HG03558 (cell line): ENCODE measurements around the gene GRAMD1B.

Experiments used
- ATAC-seq: cut with Tn5 transposase; IDR thresholded peaks from one replicate; pipeline ENCODE4 v1.9.1; 2021; ENCODE audit warnings: moderate number of reproducible peaks; ENCODE audit not compliant: unreplicated experiment; ENCODE audit errors: extremely low read depth

The GRAMD1B gene

DNA sequence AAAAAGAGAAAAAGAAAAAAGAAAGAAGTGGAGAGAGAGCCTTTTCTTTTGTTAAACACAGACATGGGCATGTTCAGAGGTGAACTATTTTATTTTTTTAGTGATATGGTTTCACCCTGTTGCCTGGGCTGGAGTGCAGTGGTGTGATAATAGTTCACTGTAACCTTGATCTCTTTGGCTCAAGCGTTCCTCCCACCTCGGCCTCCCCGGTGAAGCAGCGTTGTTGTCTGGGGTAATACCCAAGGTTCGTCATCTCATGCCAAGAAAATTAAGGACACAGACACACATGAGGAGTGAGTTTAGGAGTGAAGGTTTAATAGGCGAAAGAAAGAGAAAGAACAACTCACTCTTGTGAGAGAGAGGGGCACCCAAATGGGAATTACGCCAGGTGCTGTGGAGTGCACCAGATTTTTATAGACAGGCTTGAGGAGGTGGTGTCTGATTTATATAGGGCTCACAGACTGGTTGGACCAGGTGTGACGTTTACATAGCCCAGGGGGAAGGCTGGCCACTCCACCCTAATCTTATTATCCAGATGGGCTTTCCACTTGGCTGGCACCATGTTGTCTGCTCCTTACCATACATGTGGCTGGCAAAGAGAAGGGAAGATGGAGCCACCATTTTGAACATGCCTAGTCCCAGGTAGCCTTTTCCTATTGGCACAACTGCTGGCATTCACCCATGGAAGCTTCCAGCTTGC lies 42.3 kb downstream of the GRAMD1B start:
- no peak for ATAC-seq

DNA sequence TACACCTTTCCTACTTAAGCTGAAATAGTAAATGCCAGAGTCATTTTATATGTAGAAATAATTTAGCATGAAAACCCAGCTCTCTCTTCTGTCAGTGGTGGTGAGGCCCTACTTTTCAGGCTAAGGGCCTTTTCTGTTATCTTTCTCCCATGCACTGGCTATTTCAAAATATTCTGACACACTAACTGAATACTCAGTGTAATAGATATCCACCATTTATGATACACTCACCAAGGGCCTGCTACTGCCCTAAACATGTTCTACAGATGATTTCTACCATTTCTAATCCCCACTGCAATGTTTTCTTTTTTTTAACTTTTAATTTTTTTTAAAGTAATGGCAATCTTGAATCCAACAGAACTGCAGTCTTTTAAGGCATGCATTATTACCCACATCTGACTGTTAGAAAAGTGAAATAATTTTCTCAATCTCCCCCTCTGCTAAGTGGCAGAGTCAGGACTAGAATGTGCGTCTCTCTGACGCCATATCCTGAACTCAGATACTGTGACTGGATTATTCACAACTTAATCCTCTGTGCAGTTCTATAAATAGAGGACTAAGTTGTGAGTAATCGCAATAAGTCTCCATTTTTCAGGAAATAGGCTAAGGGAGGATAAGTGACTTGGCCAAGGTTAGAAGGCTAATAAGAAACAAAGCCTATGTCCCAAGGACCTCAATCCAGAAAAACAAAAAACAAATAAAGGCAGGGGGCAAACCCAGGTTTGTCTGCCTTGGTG lies 44.0 kb downstream of the GRAMD1B start:
- no peak for ATAC-seq

DNA sequence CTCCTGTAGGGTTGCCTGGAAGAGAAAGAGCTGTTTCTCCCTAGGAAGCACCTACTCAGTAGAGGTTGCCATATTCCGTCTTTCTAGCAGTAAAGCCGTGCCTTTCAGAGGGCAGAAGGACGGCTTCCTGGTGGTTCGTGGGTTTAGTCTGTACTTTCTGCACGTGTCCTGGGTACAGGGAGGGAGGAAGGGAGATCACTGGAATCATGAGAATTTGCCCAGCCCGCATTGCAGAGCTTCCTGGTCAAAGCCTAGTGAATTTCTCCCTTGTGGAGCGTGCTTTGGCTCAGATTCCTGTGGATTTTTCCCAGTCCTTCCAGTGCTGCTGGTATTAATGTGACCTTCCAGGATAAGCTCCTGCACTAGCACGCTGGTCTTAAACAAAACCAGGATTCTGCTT lies 44.9 kb downstream of the GRAMD1B start:
- no peak for ATAC-seq

DNA sequence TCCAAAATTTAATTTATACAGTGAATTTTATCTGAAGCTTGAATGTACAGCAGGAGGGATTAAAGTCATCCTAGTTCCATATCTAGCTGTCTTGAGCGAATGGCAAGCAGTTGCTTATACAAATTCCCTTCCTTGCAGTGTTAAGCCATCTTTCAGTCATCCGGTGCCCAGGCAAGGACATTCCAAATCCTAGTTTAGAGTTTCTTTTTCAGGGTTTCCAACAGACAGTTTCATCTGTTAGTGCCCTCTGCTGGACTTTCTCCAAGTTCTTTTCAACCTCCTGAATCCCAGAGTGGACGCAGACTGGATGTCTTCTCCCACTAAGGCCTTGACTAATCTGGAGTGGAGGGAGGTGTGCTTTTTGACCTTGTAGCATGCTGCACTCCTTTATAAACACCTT lies 45.4 kb downstream of the GRAMD1B start:
- no peak for ATAC-seq

DNA sequence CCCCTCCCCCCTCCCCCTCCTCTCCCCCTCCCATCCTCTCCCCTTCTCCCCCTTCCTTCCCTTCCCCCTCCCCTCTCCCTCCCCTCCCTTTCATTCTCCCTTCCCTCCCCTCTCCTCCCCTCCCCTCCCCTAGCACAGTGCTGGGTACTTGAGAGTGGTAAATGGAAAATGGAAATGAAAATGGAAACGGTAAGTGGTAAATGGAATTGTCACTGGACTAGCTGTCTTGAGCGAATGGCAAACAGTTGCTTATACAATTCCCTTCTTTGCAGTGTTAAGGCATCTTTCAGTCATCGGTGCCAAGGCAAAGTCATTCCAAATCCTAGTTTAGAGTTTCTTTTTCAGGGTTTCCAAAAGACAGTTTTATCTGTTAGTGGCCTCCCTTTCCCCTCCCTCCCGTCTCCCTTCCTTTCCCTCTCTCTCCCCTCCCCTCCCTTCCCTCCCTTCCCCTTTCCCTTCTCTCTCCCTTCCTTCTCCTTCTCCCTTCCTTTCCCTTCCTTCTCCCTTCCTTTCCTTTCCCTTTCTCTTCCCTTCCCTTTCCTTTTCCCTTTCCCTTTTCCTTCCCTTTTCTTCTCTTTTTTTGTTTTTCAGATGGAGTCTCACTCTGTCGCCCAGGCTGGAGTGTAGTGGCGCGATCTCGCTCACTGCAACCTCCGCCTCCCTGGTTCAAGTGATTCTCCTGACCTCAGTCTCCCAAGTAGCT lies 47.3 kb downstream of the GRAMD1B start:
- ATAC-seq: no peak

DNA sequence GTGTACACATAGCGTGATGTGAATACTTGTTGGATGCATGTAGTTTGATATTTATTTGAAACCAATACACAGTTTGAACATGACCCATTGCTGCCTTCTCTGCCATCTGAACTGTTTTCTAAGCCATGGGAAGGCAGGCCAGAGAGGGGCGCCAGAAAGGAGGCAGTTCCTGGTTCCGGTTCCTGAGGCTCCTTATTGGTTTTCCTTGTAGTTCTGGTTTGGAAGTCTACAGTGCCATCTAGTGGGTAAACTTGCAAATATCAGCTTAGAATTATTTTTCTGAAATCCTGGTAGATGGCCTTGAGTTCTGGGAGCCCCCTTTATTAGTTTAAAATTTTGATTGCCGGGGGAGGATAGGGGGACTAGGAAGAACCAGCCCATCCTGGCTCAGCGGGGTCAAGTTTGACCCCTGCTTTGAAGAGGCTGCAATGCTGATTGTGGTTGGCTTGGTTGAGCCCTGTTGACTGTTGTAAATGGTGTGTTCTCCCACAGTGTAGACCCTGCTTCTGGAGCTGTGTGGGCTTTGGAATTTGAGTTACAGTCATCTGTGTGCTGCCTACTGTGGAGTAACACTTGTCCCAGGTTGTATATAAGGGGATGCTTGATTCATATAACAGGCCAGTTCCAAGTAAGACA lies 48.4 kb downstream of the GRAMD1B start:
- no peak for ATAC-seq

DNA sequence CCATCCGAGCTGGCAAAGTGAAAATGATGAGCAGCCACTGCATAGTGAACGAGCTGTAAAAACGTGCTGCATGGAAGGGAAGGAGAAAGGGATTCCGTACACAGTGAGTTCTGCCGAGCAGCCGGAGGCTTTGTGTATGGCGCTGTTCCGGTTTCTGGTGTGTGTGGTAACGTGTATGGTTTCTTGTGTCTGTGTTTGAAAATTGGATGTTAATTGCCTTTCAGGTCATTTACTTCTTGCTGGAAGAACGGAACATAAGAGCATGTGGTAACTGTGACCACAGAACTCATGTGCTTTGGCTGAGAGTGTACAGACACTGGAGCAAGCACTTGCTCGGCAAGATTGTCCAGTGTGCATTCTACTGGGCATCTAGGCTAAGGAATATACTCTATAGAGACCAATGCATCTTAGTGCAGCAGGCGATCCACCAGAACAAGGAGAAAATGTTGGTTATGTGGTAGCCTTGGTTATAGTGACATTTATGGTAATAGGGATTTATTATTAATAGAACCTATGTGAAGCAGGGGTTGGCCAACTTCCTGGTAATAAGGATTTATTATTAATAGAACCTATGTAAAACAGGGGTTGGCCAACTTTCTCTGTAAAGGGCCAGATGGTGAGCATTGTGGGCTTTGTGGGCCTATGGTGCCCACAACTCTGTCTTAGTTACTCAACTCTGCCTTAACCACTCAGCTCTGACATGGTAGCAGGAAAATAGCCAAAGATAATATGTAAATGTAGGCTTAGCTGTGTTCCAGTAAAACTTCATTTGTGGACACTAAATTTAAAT lies 49.2 kb downstream of the GRAMD1B start:
- ATAC-seq: peak; percentile 38

DNA sequence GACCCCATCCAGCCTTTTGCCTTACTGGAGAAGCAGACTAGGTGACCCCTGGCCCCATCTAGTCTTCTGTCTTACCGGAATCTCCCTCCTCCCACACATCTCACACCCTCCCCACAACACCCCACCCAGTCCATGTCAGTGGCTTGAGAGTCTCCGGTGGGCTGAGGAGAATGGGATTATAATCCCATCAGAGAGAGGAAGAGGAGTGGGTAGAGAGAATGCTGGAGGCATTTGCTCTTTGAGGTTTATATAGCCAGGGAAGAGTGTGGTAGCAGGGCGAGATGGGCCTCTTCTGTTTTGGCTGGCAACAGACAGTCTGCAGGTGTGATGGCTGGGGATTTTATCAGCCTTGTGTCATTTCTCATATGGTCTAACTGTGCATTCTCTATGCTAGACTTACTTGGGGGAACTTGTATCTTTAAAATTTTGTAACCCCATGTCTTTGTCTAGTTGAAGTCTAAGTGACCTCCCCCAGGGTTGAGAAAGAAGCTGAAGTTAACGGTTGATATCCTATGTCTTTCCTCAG lies 50.3 kb downstream of the GRAMD1B start:
- ATAC-seq: no peak

DNA sequence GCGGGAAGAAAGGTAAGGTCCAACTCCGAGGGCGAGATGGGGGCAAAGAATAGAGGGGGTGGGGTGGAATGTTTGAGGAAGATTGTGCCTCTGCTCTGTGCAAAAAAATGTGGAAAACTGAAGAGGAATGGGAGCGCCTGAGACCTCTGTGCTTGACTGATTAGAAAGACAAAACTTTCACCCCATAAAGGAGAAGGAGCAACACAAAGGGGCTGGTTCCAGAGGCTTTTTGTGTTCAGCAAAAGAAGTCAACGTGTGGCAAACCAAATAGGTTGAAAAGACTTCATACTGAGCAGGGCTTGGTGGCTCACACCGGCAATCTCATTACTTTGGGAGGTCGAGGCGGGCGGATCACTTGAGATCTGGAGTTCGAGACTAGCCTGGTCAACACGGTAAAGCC lies 50.8 kb downstream of the GRAMD1B start:
- no peak for ATAC-seq

DNA sequence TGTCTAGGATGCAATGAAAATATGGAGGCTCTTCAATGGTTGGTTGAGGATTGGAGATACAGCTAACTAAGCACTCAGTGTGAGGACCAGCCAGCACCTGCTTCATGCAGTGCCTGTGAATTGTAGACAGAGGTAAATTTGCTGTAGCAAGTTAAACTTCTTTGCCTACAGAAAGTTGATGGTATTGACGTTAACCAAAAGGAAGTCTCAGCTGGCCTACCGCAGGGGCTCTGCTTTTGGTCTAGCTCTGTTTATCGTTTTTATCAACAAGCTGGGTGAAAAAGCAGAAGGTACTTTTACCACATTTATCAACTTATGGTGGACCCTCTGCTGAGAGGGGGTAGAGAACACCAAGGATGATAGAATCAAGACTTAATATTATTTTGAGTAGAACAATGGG lies 51.6 kb downstream of the GRAMD1B start:
- no peak for ATAC-seq

DNA sequence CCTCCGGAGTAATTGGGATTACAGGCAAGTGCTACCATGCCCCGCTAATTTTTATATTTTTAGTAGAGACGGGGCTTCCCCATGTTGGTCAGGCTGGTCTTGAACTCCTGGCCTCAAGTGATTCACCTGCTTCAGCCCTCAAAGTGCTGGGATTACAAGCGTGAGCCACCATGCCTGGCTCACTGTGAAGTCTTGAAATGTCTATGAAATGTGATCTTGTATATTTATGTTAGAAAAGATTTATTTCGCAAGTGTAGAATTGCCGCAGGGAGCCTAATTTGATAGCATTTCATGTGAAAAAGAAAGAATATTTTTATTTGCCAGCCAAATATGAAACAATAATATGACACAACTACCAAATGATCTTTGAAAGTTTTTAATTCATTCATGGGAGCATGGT lies 52.1 kb downstream of the GRAMD1B start:
- no peak for ATAC-seq

DNA sequence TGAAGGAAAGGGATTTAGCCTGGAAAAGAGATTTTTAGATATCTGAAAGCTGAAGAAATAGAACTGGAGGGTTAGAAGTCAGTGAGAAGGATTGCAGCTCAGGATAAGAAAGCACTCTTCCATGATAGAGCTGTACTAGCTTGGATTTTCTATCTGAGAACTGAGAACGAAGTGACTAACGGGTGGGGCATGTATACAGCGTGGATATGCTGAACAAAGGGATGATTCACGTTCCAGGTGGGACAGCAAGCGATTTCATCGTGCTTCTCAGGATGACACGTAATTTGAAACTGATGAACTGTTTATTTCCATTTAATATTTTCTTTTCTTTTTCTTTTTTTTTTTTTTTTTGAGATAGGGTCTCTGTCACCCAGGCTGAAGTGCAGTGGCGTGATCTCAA lies 53.0 kb downstream of the GRAMD1B start:
- no peak for ATAC-seq

DNA sequence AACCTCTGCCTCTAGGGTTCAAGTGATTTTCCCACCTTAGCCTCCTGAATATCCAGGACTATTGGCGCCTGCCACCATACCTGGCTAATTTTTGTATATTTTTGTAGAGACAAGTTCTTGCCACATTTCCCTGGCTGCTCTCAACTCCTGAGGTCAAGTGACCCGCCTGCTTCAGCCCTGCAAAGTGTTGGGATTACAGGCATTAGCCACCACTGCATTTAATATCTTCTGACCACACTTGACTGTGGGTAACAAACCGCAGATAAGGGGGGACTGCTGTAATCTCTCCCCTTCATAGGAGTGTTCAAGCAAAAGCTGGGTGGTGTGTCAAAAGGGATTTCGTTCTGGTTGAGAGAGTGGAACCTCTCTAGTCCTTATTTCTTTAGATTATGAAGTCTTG lies 53.4 kb downstream of the GRAMD1B start:
- no peak for ATAC-seq

DNA sequence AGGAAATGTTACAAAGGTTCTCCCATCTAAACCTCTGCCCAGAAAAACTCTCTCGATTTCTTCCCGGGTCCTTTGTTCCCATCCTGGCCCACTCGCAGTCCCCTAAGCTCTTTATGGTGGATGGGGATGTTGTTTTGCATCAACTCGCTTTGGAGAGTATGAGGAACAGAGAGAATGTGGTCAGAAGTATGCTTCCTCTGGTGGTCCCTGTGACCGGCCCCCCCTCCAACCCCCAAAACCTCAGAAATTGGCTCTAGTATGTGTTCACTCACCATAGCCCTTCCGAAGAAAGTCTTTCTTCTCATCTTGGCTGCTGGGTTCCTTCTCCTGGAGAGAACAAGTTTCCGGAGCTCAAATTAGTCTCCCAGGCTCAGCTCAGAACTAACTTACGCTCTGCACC lies 54.4 kb downstream of the GRAMD1B start:
- no peak for ATAC-seq

DNA sequence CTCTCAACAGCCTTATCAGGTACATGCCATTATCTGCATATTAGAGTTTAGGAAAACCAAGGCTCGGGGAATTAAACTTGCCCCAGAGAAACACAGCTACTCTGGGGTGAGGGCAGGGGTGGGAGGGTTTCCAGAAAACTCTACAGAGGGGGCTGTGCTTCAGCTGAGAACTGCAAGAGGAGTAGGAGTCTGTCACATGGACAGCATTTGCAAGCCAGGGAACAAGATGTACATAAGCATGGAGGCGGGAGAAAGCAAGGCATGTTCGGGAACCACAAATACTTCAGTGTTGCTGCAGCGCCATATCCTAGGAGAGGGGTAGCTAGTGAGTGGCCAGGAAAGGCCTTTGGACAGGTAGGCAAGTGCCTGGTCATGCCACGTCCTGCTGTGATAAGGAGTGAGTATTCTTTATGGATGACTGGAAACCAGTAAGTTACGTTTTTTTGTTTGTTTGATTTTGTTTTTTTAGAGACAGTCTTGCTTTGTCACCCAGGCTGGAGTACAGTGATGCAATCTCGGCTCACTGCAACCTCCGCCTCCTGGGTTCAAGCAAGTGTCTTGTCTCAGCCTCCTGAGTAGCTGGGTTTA lies 57.2 kb downstream of the GRAMD1B start:
- ATAC-seq: no peak

DNA sequence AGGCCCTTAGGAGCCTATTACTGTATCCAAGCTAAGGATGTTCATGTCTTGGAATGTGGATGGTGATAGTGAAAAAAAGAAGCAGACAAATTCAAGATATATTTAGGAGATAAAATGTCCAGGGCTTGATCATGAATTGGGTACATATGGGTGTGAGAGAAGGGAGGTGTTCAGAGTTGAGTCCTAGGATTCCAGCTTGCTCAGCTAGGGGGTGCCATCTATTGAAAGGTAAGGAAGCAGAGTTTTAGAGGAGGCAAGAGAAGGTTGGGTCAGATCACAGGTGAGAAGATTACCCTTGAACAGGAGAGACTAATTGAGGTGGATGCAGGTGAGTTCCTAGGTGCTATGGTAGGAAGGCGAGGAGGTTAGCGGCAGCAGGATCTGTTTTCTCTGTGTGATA lies 60.5 kb downstream of the GRAMD1B start:
- no peak for ATAC-seq

DNA sequence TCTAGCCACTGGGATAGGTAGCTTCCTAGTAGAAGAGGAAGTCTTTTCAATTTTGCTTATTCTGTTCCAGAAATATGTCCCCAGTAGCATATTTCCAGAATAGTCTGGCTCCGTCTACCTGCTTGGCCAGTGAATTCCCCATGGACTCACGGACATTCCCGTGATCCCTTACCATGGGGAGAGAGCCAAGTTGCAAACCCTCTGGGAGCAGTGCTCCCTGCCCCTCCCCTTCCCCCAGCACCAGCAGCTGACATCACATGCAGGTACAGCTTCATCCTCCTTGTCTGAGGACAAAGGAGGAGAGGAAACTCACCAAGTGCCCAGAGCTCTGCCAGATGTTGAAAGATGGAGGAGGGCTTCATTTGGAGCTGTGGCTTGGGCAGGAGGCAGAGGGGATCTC lies 61.2 kb downstream of the GRAMD1B start:
- no peak for ATAC-seq

DNA sequence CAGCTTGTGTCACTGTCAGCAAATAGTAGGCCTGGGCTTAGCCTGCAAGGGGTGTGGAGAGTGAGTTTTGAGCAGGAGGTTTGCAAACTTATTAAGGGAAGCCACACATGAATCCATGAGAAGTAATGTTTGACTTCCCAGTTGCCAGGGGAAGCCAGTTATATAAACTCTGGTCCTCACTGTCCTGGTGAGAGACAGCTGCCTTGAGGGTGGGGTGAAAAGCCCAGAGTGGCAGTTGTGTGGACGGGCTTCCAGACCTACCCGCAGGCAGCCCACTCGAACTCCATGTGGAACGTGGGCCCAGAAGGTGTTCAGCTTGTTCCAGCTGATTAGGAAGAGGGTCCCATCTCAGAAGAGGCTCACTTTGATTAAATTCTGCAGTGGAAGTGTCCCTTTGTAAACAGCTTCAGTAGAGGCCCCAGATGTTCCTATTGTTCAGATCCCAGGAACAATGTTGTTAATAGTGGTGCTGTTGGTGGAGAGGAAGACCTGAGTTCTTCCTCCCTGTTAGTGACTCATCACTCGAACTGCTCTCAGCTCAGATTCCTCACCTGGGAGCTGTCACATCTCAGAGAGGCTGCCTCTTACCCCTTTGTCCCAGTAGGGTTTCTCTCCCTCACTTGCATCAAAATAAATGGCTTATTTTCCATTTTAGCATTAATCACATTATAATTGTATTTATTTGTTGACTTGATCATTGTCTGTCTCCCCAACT lies 63.4 kb downstream of the GRAMD1B start:
- ATAC-seq: no peak
